Neuronal stem cell (in vitro differentiated cells): ENCODE measurements around the gene KLRG1.

ENCODE experiments used
- DNase-seq: peaks from one replicate; pipeline ENCODE4 v3.0.0-alpha.2; 2013; ENCODE audit warnings: low spot score
- H2AFZ ChIP-seq: one replicate; pipeline ENCODE4 v1.6.1; 2013; ENCODE audit warnings: mild to moderate bottlenecking, low read length, inconsistent platforms
- H2AK5ac ChIP-seq: 2 replicates; pipeline ENCODE4 v1.6.1; 2013; ENCODE audit warnings: low read depth, mild to moderate bottlenecking, inconsistent platforms, low read length, moderate library complexity, mixed read lengths
- H2BK120ac ChIP-seq: 2 replicates; pipeline ENCODE4 v1.6.1; 2013; ENCODE audit warnings: low read depth, mild to moderate bottlenecking, inconsistent platforms, low read length, moderate library complexity, mixed read lengths
- H2BK12ac ChIP-seq: one replicate; pipeline ENCODE4 v1.6.1; 2013; ENCODE audit warnings: low read length, inconsistent platforms
- H2BK15ac ChIP-seq: 2 replicates; pipeline ENCODE4 v1.6.1; 2013; ENCODE audit warnings: mild to moderate bottlenecking, low read length, inconsistent platforms, mixed read lengths
- H2BK5ac ChIP-seq: one replicate; pipeline ENCODE4 v1.6.1; 2013; ENCODE audit warnings: inconsistent platforms, mild to moderate bottlenecking, low read length, moderate library complexity
- H3K14ac ChIP-seq: one replicate; pipeline ENCODE4 v1.6.1; 2013; ENCODE audit warnings: low read length, inconsistent platforms
- H3K18ac ChIP-seq: 2 replicates; pipeline ENCODE4 v1.6.1; 2013; ENCODE audit warnings: low read length, inconsistent platforms
- H3K23ac ChIP-seq: 2 replicates; pipeline ENCODE4 v1.6.1; 2013; ENCODE audit warnings: low read depth, mild to moderate bottlenecking, mixed read lengths, low read length, inconsistent platforms; ENCODE audit not compliant: poor library complexity
- H3K27ac ChIP-seq: replicated peaks from 3 replicates; pipeline ENCODE4 v1.5.1; 2013; ENCODE audit warnings: low read length, inconsistent platforms
- H3K27me3 ChIP-seq, 3 experiments: 2 replicates each; pipeline ENCODE4 v1.6.1; 2013; ENCODE audit warnings: low read length in 3 of 3, mild to moderate bottlenecking in 2 of 3, inconsistent platforms in 1 of 3, low read depth in 1 of 3, mixed read lengths in 1 of 3, moderate library complexity in 1 of 3; ENCODE audit not compliant: control insufficient read depth in 3 of 3, insufficient read depth in 3 of 3
- H3K36me3 ChIP-seq, 2 donors: replicated peaks in 1 of 2; 2 replicates each; pipeline ENCODE4 v1.6.1; 2013; ENCODE audit warnings: low read length in 2 of 2; ENCODE audit not compliant: control insufficient read depth in 2 of 2, insufficient read depth in 2 of 2
- H3K4ac ChIP-seq: 2 replicates; pipeline ENCODE4 v1.6.1; 2013; ENCODE audit warnings: inconsistent platforms, mild to moderate bottlenecking, low read length, moderate library complexity
- H3K4me1 ChIP-seq, 2 donors: 1 replicate in 1 of 2; 2 replicates in 1 of 2; pipeline ENCODE4 v1.6.1; 2013; ENCODE audit warnings: low read length in 2 of 2, low read depth in 1 of 2; ENCODE audit not compliant: control insufficient read depth in 2 of 2, insufficient read depth in 1 of 2
- H3K4me2 ChIP-seq: one replicate; pipeline ENCODE4 v1.6.1; 2013; ENCODE audit warnings: mild to moderate bottlenecking, low read length, inconsistent platforms; ENCODE audit not compliant: insufficient read depth, poor library complexity, severe bottlenecking
- H3K4me3 ChIP-seq, 2 donors: 2 replicates each; pipeline ENCODE4 v1.5.1; 2013; ENCODE audit warnings: low read length in 2 of 2, mild to moderate bottlenecking in 2 of 2, inconsistent platforms in 1 of 2, moderate library complexity in 1 of 2
- H3K79me1 ChIP-seq: one replicate; pipeline ENCODE4 v1.6.1; 2013; ENCODE audit warnings: low read depth, mild to moderate bottlenecking, inconsistent platforms, low read length, moderate library complexity
- H3K9ac ChIP-seq: one replicate; pipeline ENCODE4 v1.6.1; 2013; ENCODE audit warnings: mild to moderate bottlenecking, low read depth, low read length, inconsistent platforms; ENCODE audit not compliant: poor library complexity
- H3K9me3 ChIP-seq, 2 donors: replicated peaks in 1 of 2; 2 replicates each; pipeline versions ENCODE3 to v1.6.1; 2013; ENCODE audit warnings: low read length in 2 of 2, mild to moderate bottlenecking in 2 of 2, inconsistent platforms in 1 of 2, low read depth in 1 of 2, mixed read lengths in 1 of 2, moderate library complexity in 1 of 2; ENCODE audit not compliant: control insufficient read depth in 2 of 2, insufficient read depth in 1 of 2
- H4K8ac ChIP-seq: one replicate; pipeline ENCODE4 v1.6.1; 2013; ENCODE audit warnings: low read depth, mild to moderate bottlenecking, inconsistent platforms, low read length, moderate library complexity
- H4K91ac ChIP-seq: one replicate; pipeline ENCODE4 v1.6.1; 2013; ENCODE audit warnings: low read length, low read depth, mild to moderate bottlenecking, inconsistent platforms; ENCODE audit not compliant: poor library complexity
- WGBS, 2 donors: extraction: QIAGEN DNeasy Blood & Tissue Kit; methylation state at CpG; one replicate each; pipeline ENCODE4 v1.1.7; 2013; ENCODE audit warnings: missing lambda C conversion rate in 2 of 2, mixed read lengths in 1 of 2; ENCODE audit not compliant: insufficient read length in 2 of 2, insufficient replicate concordance in 1 of 2; ENCODE audit errors: extremely low coverage in 2 of 2; 5-methylcytosine and 5-hydroxymethylcytosine counted together

The KLRG1 gene

DNA sequence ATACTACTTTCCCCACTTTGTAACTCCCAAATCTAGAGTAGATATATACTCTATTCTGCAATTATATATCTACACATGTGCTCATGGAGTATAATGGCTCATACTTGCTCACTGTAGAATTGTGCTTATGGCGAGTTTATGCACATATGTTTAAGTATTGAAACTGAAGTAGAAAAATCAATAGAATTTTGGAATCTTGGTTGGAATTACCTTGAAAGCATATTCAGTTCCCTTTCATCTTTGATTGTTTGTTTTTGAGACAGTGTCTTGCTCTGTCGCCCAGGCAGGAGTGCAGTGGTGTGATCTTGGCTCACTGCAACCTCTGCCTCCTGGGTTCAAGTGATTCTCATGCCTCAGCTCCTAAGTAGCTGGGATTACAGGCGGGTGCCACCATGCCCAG, 4.5 kb downstream of the KLRG1 start:
- no peak overlapping the region for H4K8ac ChIP-seq
- no peaks in the 10 kb centered on the region for H3K9me3 ChIP-seq
- H3K4ac ChIP-seq, result no peak overlapping the region
- no peak overlapping the region for H3K14ac ChIP-seq
- DNase-seq, result no peak
- no peak overlapping the region for H2BK120ac ChIP-seq
- no peaks in the 10 kb centered on the region for H3K4me1 ChIP-seq
- H3K4me2 ChIP-seq, result no peak overlapping the region
- H3K27ac ChIP-seq, result no peak overlapping the region
- H2BK15ac ChIP-seq, result no peak overlapping the region
- H3K23ac ChIP-seq, result no peak overlapping the region
- no peak overlapping the region for H3K9ac ChIP-seq
- WGBS, 2 donors, result no CpG with 5 or more reads among the region's 3 CpGs
- H2AFZ ChIP-seq, result no peak overlapping the region
- H2AK5ac ChIP-seq, result no peak overlapping the region
- H3K79me1 ChIP-seq, result no peaks in the 10 kb centered on the region
- no peak overlapping the region for H2BK5ac ChIP-seq
- no peak overlapping the region for H3K18ac ChIP-seq
- H3K27me3 ChIP-seq, result no peaks in the 10 kb centered on the region
- H3K4me3 ChIP-seq, result no peak overlapping the region
- no peak overlapping the region for H4K91ac ChIP-seq
- H3K36me3 ChIP-seq, result no peaks in the 10 kb centered on the region
- no peak overlapping the region for H2BK12ac ChIP-seq

GRCh38 chr12:8995021-8995775, 5.9 kb downstream of the KLRG1 start:
- Histone ChIP-seq H3K4ac (no peak overlapping the region), H4K8ac (no peak overlapping the region), H3K18ac (no peak overlapping the region), H3K36me3 (no peaks in the 10 kb centered on the region), H2AK5ac (no peak overlapping the region), H3K4me3 (no peak overlapping the region), H3K9ac (no peak overlapping the region), H4K91ac (no peak overlapping the region), H3K4me1 (no peaks in the 10 kb centered on the region), H2BK5ac (no peak overlapping the region), H3K27ac (no peak overlapping the region), H2AFZ (no peak overlapping the region), H2BK120ac (no peak overlapping the region), H3K79me1 (no peaks in the 10 kb centered on the region), H3K23ac (no peak overlapping the region), H3K27me3 (no peaks in the 10 kb centered on the region), H3K14ac (no peak overlapping the region), H3K9me3 (no peaks in the 10 kb centered on the region), H2BK15ac (no peak overlapping the region), H2BK12ac (no peak overlapping the region), H3K4me2 (no peak overlapping the region)
- no peak for DNase-seq
- no CpG with 5 or more reads among the region's 4 CpGs for WGBS, 2 donors

- Histone ChIP-seq H4K91ac (no peak overlapping the region), H2BK12ac (no peak overlapping the region), H3K9ac (no peak overlapping the region), H3K4ac (no peak overlapping the region), H3K27ac (no peak overlapping the region), H3K27me3 (no peaks in the 10 kb centered on the region), H3K79me1 (no peaks in the 10 kb centered on the region), H3K4me2 (no peak overlapping the region), H3K23ac (no peak overlapping the region), H4K8ac (no peak overlapping the region), H3K4me1 (no peaks in the 10 kb centered on the region), H2AFZ (no peak overlapping the region), H3K4me3 (no peak overlapping the region), H2AK5ac (no peak overlapping the region), H3K14ac (no peak overlapping the region), H2BK120ac (no peak overlapping the region), H3K36me3 (no peaks in the 10 kb centered on the region), H2BK5ac (no peak overlapping the region), H2BK15ac (no peak overlapping the region), H3K9me3 (no peaks in the 10 kb centered on the region), H3K18ac (no peak overlapping the region)
- WGBS, 2 donors, result no CpG with 5 or more reads among the region's 5 CpGs
- no peak for DNase-seq
Measured at GRCh38 chr12:8996682-8997405, 7.5 kb downstream of the KLRG1 start.

DNA sequence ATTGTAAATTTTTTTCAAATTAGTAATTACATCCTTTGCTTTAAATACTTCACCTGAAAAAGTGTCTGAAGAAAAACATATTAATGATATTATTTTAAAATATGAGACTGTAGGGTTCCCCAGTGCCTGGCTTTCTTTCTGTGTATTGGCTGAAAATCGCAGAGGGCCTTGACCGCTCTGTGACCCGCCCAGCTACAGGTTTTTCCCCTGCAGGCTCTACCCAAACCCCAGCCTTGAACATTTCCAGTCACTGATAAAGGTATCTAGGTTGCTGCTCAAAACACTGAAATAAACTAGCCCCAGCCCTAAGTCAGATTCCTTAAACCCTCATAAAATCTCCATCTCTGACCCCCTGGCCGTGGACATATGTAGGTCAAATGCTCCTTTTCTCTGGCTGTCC, 11.9 kb downstream of the KLRG1 start:
- Histone ChIP-seq H3K9ac (no peak overlapping the region), H2AFZ (no peak overlapping the region), H3K23ac (no peak overlapping the region), H2BK120ac (no peak overlapping the region), H3K79me1 (no peaks in the 10 kb centered on the region), H3K27ac (no peak overlapping the region), H3K4ac (no peak overlapping the region), H3K14ac (no peak overlapping the region), H4K91ac (no peak overlapping the region), H4K8ac (no peak overlapping the region), H3K27me3 (no peaks in the 10 kb centered on the region), H3K4me1 (no peaks in the 10 kb centered on the region), H3K9me3 (no peaks in the 10 kb centered on the region), H3K4me2 (no peak overlapping the region), H3K36me3 (no peaks in the 10 kb centered on the region), H2BK5ac (no peak overlapping the region), H3K18ac (no peak overlapping the region), H2BK12ac (no peak overlapping the region), H3K4me3 (no peak overlapping the region), H2AK5ac (no peak overlapping the region), H2BK15ac (no peak overlapping the region)
- no peak for DNase-seq
- no CpG with 5 or more reads among the region's 4 CpGs for WGBS, 2 donors
